ENCODE data around the gene COX11. TPM values are rescaled to one million over a fixed set of nuclear protein-coding genes. Genes with fewer than 3 reads are reported as not detected.

The COX11 gene
- total and polyA plus RNA-seq, 2 of the 13 experiments (the other 11 are each of a cell fraction or from before 2014, with no cell fraction given), result 103 to 203 TPM

Small RNAs within 50 kb of the gene (small RNA-seq; reads per million reads assigned to genes)
- gene AC007485.1 (ENCODE audit: insufficient read depth in 2 of 3, insufficient read length in 3 of 3, low read depth in 2 of 3, low replicate concordance in 1 of 3), result 0 reads per million in 3 experiments

Other genes with a start within 250 kb of the COX11 start
- gene TOM1L1, start 67.8 kb downstream of the COX11 start, total RNA-seq (2016; rRNA removed; fragmentation: Illumina TruSeq; extraction: Trizol), result 45.3 and 61.1 TPM in 2 replicates
- gene TOM1L1, start 67.8 kb downstream of the COX11 start, polyA plus RNA-seq (2011; rRNA removed), result 38.8 and 51.3 TPM in 2 replicates
- 36.1 and 53.9 TPM in 2 replicates for gene STXBP4, start 111 bp upstream of the COX11 start, total RNA-seq (2016; rRNA removed; fragmentation: Illumina TruSeq; extraction: Trizol)
- gene STXBP4, start 111 bp upstream of the COX11 start, polyA plus RNA-seq (2011; rRNA removed), result 8.4 and 8.5 TPM in 2 replicates